Measurements from ENCODE around the gene TSPEAR.
"Not testable (repeated sequence)": the region's sequence is repeated elsewhere in the genome, so short reads cannot be mapped to it uniquely, and the experiment has no call there.

TSPEAR gene

GRCh38 chr21:44515359-44516165 is 195.8 kb downstream of the TSPEAR start:
- DNase-seq (ENCODE audit: low read depth), result no peak

DNA sequence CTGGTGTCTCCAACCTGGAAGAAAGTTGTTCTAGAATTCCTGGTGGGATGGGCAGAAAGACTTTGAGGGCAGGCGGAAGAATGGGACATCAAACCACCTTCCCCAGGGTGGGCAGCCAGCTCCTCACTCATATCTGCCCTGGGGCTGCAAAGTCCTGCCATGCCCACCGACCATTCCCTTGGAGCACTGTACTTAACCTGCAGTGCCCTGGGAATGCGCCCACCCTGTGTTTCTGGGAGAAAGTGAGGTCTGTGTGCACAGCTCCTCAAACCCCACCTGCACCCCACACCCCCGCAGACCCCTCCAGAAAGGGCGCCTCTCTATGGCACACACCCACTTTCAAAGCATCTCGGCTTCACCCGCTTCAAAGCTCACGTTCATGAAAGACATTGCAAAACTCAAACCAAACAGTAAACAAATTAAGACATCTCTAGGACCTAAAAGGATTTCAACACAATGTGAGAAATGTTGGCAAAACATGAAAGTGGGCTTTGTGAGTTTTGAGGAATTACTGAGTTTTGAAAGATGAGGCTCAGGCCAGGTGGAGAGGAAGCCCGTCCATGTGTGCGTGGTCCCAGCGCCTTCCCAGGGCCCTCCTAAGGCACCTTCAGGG is 196.5 kb downstream of the TSPEAR start:
- no peak for DNase-seq (ENCODE audit: low read depth)

DNA sequence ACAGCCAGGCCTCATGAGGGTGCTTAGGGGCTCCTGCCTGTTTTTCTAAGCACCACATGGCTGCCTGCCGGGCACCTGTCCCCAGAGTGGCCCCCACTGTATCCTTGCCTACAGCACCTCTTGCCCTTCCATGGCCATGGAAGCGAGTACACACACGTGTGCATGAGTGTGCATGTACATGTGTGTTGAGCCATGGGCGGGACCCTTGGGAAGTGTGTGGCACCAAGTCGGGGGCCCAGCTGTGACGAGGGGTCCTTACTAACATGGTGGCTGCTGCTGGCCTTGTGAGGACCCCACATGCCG is 197.2 kb downstream of the TSPEAR start:
- no peak for DNase-seq (ENCODE audit: low read depth)

DNA sequence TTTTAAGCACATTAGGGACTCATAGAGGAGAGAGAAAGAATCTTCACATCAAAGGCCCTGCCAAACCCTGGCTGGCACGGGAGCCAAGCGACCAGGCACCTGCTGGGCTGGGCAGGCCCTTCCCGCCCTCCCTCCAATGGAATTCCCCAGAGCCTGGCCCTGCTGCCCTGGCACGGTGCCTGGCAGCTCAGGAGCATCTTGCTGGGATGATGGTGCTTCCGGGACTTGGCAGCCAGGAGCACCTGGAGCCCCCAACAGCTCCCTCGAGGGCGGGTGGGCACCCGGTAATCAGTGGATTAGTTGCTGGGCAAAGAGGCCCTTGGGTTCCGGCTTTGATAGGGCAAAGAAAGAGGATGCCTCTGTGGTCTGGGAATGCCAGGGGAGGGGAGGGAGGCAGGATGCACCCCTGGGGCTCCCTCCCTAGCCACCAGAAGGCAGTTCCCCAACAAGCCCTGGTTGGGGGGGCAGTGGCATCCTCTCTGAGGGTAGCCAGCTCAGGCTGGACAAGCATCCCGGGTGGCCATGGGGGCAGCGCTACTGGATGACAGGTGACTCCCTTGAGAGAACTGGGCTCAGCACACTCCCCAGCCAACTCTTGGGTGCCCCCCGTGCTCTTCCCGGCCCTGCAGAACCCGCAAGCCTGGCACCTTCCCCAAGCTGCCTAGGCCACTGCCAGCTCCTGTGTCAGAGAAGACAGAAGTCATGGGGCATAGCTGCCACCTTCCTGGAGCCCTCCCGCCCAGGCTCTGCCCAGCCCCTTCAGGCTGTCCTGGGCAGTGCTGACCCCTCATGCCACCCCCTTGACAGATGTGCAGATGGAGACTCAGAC is 197.8 kb downstream of the TSPEAR start:
- DNase-seq (ENCODE audit: low read depth), result no peak

DNA sequence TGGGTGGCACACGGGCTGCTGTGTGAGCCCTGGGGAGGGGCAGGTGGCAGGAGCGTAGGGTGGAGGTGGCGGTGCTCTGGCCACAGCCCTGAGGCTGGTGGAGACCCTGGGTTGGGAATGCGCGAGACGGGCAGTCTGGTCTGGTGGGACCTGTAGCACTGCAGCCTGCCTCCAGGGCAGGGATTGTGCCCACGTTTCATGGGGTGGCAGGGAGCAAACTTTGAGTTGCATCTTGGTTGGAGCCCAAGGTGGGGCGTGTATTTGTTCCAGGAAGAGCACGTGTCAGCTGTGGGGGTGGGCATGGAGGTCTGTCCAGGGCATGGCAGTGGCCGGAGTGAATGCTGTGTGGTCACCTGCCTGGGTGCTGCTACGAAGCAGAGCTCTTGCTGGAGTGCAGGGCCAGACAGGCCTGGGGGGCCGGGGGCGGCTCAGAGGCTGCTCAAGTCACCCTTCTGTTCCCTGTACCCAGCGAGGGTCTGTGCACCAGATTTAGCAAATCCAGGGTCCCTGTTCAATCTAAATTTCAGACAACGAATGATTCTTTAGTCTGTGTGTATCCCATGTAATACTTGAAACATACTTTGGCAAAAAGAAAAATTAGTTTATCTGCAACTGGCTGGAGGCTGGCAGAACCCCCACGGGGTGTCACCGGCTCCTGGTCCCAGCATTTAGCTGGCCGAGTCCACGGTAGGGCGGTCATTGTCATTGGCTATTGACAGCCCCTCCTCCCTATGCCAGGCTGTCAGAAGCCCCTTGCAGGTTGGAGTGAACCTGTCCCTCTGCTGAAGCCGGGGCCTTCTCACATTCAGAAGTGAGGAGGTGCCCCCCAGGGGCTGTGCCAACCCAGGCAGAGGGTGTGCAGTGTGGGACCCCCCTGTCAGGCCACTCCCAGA is 198.6 kb downstream of the TSPEAR start:
- no peak for DNase-seq (ENCODE audit: low read depth)

GRCh38 chr21:44511938-44512275 is 199.5 kb downstream of the TSPEAR start:
- DNase-seq (ENCODE audit: low read depth), result no peak

DNA sequence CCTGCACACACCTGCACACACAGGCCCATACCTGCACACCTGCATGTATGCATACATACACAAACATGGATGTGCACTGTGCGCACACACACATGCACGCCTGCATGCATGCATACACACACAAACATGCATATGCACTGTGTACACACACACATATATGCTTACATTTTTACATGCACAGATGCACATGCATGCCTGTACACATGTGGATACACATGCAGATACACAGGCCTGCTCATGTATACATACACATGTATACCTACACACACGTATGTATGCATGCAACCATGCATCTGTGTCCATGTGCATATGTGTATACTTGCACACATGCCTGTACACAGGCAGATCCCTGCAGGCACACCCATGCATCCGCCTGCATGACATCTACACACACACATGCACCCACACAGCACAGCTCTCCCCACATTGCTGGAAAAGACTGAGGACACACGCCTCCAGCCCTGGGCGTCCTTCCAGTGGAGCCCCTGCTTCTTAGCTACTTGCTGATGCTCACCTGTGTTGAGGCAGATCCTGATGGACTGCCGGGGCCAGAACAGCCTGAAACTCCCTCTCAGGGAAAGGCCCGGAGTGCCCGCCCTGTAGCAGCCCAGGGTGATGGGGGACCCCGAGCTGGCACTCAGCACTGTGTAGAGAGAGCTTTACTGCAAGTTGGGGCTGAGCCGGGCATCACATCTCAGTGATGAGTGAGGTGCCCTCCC is 200.0 kb downstream of the TSPEAR start:
- DNase-seq (ENCODE audit: low read depth), result no peak

DNA sequence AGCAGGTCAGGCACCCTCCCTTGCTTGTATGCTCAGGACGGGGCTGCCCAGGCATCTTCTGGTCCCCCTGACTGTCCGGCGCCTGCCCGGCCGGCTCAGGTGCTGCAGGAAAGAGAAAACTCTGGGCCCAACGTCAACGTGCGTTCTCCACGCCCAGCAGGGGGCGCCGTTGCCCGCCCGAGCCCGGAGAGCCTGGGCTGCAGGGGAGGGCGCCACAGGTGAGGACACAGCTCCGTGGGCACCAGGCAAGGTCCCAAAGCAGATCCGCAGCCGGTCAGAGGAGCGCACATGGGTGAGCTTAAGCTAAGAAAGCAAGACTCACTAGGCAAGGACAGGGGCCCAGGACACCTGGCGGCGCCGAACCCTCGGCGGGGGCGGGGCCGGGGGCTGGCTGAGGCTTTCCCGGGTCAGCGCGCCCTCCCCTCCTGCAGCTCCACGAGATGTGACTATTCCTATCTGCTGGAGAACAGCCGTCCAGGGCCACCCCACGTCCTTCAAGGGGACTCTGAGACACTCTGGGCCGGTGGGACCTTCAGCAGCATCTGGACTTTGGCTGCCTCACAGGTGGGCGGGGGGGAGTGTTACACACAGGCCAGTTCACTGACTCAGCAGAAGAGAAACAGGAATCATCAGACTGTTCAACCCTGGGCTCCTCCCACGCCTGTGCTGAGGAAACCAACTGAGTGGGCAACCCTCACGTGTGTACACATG is 200.7 kb downstream of the TSPEAR start:
- no peak for DNase-seq (ENCODE audit: low read depth)

GRCh38 chr21:44510109-44510507 is 201.3 kb downstream of the TSPEAR start:
- DNase-seq (ENCODE audit: low read depth), result no peak

DNA sequence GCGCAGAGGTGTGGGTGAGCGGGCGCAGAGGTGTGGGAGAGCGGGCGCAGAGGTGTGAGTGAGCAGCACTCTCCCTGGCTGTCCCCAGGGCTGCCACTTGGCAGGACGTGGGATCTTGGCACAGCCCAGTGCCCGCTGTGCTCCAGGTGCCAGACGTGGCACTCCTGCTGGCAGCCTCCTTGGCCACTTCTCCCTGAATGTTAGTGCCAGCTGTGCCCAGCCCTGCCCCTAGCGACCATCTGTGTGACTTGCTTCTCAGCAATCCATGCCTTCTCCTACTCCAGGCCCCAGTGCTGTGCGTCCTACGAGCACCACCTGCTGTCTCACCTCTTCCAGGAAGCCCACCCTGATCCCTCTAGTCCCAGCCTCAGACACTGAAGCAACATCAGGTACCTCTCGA is 201.8 kb downstream of the TSPEAR start:
- no peak for DNase-seq (ENCODE audit: low read depth)

- no peak for DNase-seq (ENCODE audit: low read depth)
Observed at GRCh38 chr21:44508711-44509445, 202.5 kb downstream of the TSPEAR start.

- no peak for DNase-seq (ENCODE audit: low read depth)
Observed at GRCh38 chr21:44508426-44508710, 203.0 kb downstream of the TSPEAR start.

DNA sequence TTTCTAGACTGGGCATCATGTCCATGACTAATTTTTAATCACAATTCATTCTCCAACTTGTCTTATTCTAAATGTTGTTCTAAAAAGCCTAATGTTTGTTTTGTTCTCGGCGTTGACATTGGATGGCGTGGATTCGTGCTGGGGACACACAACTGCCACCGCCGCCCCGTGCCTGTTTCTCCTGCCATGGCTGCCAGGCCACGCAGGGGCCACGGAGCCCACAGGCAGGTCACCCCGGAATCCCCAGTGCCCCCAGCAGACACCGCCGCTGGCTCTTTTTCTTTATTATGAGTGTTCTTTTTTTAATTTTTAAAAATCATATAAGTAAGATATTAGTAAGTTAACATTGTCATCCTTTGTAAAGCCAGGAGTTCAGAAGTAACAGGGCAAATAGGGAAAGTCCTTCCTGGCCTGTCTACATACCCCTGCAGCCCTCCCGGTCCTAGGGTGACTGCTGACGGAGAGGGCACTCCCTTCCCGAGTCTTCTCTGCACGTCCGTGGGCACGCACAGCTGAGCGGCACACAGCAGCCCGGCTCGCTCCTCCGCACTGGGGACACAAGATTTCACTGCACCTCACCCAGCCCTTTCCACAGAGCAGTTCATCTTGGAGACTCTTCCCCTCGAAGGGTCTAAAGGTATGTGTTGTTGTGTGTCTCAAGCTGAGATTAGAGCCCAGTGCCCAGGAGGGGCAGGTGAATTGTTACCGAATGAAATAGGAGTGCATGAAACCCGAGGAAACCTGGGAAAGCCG is 203.5 kb downstream of the TSPEAR start:
- DNase-seq (ENCODE audit: low read depth), result no peak

GRCh38 chr21:44506279-44507255 is 204.8 kb downstream of the TSPEAR start:
- no peak for DNase-seq (ENCODE audit: low read depth)

GRCh38 chr21:44505673-44506278 is 205.6 kb downstream of the TSPEAR start:
- DNase-seq (ENCODE audit: low read depth), result no peak

DNA sequence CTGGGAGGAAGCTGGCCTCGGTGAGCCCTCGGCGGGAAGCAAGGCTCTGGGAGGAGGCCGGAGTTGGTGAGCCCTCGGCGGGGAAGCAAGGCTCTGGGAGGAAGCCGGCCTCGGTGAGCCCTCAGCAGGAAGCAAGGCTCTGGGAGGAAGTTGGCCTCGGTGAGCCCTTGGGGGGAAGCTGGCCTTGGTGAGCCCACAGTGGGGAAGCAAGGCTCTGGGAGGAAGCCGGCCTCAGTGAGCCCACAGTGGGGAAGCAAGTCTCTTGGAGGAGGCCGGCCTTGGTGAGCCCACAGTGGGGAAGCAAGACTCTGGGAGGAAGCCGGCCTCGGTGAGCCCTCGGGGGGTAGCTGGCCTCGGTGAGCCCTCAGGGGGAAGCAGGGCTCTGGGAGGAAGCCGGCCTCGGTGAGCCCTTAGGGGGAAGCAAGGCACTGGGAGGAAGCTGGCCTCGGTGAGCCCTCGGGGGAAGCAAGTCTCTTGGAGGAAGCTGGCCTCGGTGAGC is 207.4 kb downstream of the TSPEAR start:
- no peak for DNase-seq (ENCODE audit: low read depth)

DNA sequence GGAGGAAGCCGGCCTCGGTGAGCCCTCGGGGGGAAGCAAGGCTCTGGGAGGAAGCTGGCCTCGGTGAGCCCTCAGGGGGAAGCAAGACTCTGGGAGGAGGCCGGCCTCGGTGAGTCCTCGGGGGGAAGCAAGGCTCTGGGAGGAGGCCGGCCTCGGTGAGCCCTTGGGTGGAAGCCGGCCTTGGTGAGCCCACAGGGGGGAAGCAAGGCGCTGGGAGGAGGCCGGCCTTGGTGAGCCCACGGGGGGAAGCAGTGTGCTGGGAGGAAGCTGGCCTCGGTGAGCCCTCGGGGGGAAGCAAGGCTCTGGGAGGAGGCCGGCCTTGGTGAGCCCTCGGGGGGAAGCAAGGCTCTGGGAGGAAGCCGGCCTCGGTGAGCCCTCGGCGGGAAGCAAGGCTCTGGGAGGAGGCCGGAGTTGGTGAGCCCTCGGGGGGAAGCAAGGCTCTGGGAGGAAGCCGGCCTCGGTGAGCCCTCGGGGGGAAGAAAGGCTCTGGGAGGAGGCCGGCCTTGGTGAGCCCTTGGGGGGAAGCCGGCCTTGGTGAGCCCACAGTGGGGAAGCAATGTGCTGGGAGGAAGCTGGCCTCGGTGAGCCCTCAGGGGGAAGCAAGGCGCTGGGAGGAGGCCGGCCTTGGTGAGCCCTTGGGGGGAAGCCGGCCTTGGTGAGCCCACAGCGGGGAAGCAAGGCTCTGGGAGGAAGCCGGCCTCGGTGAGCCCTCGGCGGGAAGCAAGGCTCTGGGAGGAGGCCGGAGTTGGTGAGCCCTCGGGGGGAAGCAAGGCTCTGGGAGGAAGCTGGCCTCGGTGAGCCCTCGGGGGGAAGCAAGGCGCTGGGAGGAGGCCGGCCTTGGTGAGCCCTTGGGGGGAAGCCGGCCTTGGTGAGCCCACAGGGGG is 208.1 kb downstream of the TSPEAR start:
- not testable (repeated sequence) for DNase-seq (ENCODE audit: low read depth)
